Cardiac fibroblast (primary cell): Measurements from ENCODE around the gene HDHD5.

ENCODE experiments used
- DNase-seq, 2 donors: peaks; one replicate each; pipeline versions ENCODE4 v3.0.0 to v3.0.0-alpha.2; 2010; ENCODE audit warnings: low read depth in 2 of 2
- H3K4me3 ChIP-seq, 2 donors: replicated peaks in 1 of 2; 1 replicate in 1 of 2; 2 replicates in 1 of 2; pipeline ENCODE4 v1.5.1; 2011; ENCODE audit warnings: low read depth in 2 of 2, low read length in 2 of 2, mild to moderate bottlenecking in 2 of 2, moderate library complexity in 1 of 2
- CTCF ChIP-seq: IDR thresholded peaks from one replicate; pipeline ENCODE4 v1.5.1; 2011; ENCODE audit warnings: low read depth, mild to moderate bottlenecking, low read length, inconsistent platforms

The HDHD5 gene

GRCh38 chr22:17135153-17135760, 23.8 kb downstream of the HDHD5 start:
- DNase-seq: no peak

GRCh38 chr22:17133137-17133536, 25.9 kb downstream of the HDHD5 start:
- no peak for DNase-seq
- no peak overlapping the region for H3K4me3 ChIP-seq
- TF ChIP-seq CTCF: no peak

More at GRCh38 chr22:17135153-17135760, 23.8 kb downstream of the HDHD5 start:
- H3K4me3 ChIP-seq: no peak overlapping the region
- TF ChIP-seq CTCF: no peak

- TF ChIP-seq CTCF: no peak
- no peak overlapping the region for H3K4me3 ChIP-seq
- DNase-seq: no peak
Observed at GRCh38 chr22:17132112-17132511, 27.0 kb downstream of the HDHD5 start.

- DNase-seq: no peak
- TF ChIP-seq CTCF: no peak
Observed at GRCh38 chr22:17131686-17132085, 27.4 kb downstream of the HDHD5 start.

GRCh38 chr22:17130199-17130598, 28.9 kb downstream of the HDHD5 start:
- no peak for DNase-seq
- no peak overlapping the region for H3K4me3 ChIP-seq
- TF ChIP-seq CTCF: no peak

More at GRCh38 chr22:17131686-17132085, 27.4 kb downstream of the HDHD5 start:
- no peak overlapping the region for H3K4me3 ChIP-seq

- H3K4me3 ChIP-seq: peak within 1 kb of the TSS; percentile 35 to 37
- no peak for TF ChIP-seq CTCF
- peak; percentile 41 to 46 for DNase-seq
Observed at GRCh38 chr22:17121233-17122195, 37.6 kb downstream of the HDHD5 start, which contains the start of gene TMEM121B. Gene TMEM121B, minus strand, starts transcription at chr22:17121360. Its CDS starts 233 bp downstream, at chr22:17121127.
